SH-SY5Y (cell line): ENCODE measurements around the gene IGF2BP2.

ENCODE experiments used
- GATA2 ChIP-seq: IDR thresholded peaks from 2 replicates; pipeline ENCODE4 v1.6.1; 2011; ENCODE audit warnings: mild to moderate bottlenecking, low read depth, low read length
- GATA3 ChIP-seq: IDR thresholded peaks from 2 replicates; pipeline ENCODE4 v1.6.1; 2011; ENCODE audit warnings: low read depth, mild to moderate bottlenecking, low read length, moderate library complexity

IGF2BP2 gene

GRCh38 chr3:185767002-185767688, 57.7 kb downstream of the IGF2BP2 start:
- no peak for TF ChIP-seq GATA2
- no peak for TF ChIP-seq GATA3

- TF ChIP-seq GATA3, result no peak
- TF ChIP-seq GATA2, result no peak
Measured at GRCh38 chr3:185766329-185767001, 58.4 kb downstream of the IGF2BP2 start.

- TF ChIP-seq GATA2, result no peak
- TF ChIP-seq GATA3, result no peak
Measured at GRCh38 chr3:185764980-185765370, 59.9 kb downstream of the IGF2BP2 start.

GRCh38 chr3:185764163-185764979, 60.5 kb downstream of the IGF2BP2 start:
- TF ChIP-seq GATA2 (no peak), GATA3 (no peak)

- no peak for TF ChIP-seq GATA3
- TF ChIP-seq GATA2, result no peak
Measured at GRCh38 chr3:185763347-185764005, 61.4 kb downstream of the IGF2BP2 start.

GRCh38 chr3:185760550-185760949, 64.3 kb downstream of the IGF2BP2 start:
- TF ChIP-seq GATA3 (no peak), GATA2 (no peak)

- TF ChIP-seq GATA2 (no peak), GATA3 (no peak)
Measured at GRCh38 chr3:185760088-185760487, 64.8 kb downstream of the IGF2BP2 start.

- no peak for TF ChIP-seq GATA2
- no peak for TF ChIP-seq GATA3
Measured at GRCh38 chr3:185759512-185759911, 65.3 kb downstream of the IGF2BP2 start.

- TF ChIP-seq GATA2 (no peak), GATA3 (no peak)
Measured at GRCh38 chr3:185758912-185759311, 65.9 kb downstream of the IGF2BP2 start.

- TF ChIP-seq GATA2, result no peak
- no peak for TF ChIP-seq GATA3
Measured at GRCh38 chr3:185757176-185757575, 67.7 kb downstream of the IGF2BP2 start.

- no peak for TF ChIP-seq GATA2
Measured at GRCh38 chr3:185756477-185756876, 68.4 kb downstream of the IGF2BP2 start.

GRCh38 chr3:185754920-185755319, 69.9 kb downstream of the IGF2BP2 start:
- TF ChIP-seq GATA3 (no peak), GATA2 (no peak)

- TF ChIP-seq GATA2, result no peak
- no peak for TF ChIP-seq GATA3
Measured at GRCh38 chr3:185753354-185753753, 71.5 kb downstream of the IGF2BP2 start.

- TF ChIP-seq GATA3 (no peak), GATA2 (no peak)
Measured at GRCh38 chr3:185750702-185751101, 74.1 kb downstream of the IGF2BP2 start.
